HG03066 (cell line): ENCODE measurements around the gene SERHL2.
A peak's percentile ranks its signal among the peaks of the same experiment; 100 is the strongest.
"Not testable (repeated sequence)": the region's sequence is repeated elsewhere in the genome, so short reads cannot be mapped to it uniquely, and the experiment has no call there.

Experiments used
- ATAC-seq: cut with Tn5 transposase; IDR thresholded peaks from one replicate; pipeline ENCODE4 v1.9.1; 2021; ENCODE audit warnings: low read depth; ENCODE audit not compliant: unreplicated experiment

The SERHL2 gene, protein sequence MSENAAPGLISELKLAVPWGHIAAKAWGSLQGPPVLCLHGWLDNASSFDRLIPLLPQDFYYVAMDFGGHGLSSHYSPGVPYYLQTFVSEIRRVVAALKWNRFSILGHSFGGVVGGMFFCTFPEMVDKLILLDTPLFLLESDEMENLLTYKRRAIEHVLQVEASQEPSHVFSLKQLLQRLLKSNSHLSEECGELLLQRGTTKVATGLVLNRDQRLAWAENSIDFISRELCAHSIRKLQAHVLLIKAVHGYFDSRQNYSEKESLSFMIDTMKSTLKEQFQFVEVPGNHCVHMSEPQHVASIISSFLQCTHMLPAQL

DNA sequence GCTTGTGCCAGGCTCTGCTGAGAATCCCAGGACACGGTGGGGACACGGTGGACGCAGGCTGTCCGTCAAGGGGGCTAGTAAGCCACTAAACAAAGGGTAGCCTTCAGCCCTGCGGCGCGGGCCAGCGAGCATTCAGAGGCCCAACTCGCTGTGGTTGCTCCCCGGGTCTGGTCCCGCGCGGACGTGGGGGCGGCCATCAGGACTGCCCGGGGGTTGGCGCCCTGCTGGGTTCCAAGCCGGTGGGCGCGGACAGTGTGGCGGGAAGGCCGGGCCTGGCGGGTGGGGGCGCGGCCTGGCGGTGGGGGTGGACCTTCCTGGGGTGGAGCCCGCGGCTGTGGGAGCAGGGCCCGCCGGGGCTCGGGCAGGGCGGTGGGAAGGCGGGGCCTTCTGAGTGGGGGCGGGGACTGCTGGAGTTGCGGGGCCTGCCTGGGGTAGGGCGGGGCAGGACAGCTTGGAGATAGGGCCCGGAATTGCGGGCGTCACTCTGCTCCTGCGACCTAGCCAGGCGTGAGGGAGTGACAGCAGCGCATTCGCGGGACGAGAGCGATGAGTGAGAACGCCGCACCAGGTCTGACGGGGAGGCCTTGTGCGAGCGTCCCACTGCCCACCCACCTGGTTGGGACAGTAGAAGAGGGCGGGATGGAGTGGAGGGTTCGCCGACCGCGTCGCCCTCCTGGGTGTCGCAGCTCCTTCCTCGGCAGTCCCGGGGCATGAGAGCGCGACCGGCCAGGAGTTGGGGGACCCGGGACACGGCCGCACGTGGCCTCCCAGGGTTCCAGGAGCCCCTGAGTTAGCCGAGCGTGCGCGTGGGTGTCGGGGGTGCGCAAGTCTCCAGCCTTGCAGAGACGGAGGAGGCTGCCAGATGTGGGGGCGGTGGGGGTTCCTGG, at the start of gene SERHL2:
Gene SERHL2 (plus strand): TSS at position 482 of the 887 bp plus-strand sequence. CDS start 65 bp downstream, at position 547.
- ATAC-seq: peak; percentile 52

DNA sequence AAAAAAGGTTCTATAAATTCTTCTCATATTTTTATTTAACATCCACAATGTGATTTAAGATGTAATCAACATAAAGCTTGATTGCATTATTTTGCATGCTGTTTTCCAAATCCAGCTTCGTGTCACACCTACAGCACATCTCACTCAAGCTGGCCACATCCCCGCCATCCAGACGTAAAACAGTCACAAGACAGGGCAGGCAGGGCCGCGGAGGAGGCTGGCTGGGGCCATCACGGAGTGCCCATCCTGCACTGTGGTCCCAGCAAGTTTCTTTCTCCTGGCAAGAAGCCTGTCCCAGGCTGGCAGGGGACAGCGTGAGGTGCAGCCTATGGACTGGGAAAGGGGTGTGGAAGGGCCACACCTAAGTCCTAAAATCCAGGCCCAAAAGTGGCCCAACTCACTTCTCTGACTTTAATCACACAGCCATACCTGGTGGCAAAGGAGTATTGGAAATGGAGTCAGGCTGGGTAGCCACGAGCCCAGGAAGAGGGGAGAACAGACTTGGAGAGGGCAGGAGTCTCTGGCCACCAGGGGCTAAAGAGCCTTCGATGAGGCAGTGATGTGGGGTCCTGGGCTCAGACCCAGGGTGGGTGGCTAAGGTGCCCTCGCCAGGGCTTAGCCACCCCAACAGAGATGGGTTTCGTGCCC, 45.3 kb upstream of the SERHL2 start:
- ATAC-seq: not testable (repeated sequence)

DNA sequence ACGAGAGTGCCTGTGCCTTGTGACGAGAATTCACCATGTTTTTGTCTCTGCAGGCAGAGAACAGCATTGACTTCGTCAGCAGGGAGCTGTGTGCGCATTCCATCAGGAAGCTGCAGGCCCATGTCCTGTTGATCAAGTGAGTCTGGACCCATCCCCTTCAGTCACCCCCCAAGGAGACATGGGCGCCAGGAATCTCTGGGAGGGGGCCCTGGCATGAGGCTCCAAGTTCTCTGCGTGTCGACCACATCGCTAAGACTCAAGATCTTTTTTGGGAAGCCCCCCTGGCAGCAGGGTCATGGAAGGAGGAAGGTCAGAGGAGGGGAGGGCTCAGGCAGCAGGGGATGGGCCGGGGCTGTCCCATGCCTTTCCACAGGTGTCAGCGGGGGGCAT, 44.8 kb upstream of the SERHL2 start:
- ATAC-seq: not testable (repeated sequence)

DNA sequence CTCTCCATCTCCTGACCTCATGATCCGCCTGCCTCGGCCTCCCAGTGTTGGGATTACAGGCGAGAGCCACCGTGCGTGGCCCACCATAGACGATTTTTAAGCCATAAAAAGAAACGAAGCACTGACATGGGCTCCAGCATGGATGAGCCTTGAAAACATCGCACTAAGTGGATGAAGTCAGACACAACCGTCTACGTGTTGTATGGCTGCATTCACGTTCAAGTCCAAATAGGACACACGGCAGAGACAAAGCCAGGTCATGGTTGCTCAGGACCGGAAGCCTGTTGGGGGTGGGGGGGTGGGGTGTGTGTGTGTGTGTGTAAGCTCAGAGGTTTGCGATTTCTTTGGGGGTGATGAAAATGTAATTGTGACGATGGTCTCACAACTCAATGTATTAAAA, 44.2 kb upstream of the SERHL2 start:
- no peak for ATAC-seq

DNA sequence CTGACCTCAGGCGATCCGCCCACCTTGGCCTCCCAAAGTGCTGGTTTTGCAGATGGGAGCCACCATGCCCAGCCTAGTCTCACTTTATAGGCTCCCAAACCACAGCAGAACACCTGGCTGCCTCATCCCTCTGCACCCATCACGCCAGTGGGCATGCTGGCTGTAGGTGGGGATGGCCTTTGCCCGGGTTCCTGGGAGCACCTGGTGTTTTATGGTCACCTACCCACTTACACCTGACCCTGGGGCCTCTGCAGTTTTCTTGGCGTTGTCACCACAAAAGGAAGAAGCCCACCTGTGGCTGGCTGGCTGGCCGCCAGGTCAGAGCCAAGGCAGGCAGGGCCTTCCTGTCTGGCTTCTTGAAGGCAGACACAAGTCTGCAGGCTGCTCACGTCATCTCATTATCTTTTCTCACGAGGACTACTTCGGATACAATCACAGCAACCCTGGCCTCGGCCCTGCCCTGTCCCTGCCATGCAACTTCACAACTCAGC, 42.3 kb upstream of the SERHL2 start:
- no peak for ATAC-seq

DNA sequence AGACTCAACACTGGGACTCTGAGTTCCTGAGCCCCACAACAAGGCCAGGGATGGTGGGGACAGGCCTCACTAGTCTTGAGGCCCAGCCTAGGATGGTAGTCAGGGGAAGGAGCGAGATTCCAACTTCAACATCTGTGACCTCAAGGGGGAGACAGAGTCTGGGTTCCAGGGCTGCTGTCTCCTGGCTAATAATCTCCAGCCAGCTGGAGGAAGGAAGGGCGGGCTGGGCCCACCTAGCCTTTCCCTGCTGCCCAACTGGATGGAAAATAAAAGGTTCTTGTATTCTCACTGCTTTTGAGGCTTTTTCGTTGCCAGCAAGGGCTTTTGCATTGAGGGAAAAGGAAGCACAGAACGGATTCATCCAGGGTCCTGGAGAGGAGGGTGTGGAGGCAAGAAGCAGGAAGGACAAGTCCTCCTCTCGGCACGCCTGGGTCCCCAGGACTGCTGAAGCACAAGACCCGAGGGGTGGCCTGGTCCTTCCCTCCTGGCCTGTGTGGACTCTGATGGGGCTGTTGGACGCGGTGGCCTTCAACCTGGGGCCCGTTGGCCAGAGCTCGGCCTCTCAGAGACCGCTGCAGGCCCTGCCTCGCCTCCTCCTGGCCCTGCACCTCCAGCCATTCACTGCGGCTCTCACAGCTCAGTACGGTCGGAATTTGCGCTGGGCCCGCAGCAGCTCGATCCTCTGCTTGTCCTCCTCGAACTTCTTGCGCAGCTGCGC, 41.3 kb upstream of the SERHL2 start:
- not testable (repeated sequence) for ATAC-seq

DNA sequence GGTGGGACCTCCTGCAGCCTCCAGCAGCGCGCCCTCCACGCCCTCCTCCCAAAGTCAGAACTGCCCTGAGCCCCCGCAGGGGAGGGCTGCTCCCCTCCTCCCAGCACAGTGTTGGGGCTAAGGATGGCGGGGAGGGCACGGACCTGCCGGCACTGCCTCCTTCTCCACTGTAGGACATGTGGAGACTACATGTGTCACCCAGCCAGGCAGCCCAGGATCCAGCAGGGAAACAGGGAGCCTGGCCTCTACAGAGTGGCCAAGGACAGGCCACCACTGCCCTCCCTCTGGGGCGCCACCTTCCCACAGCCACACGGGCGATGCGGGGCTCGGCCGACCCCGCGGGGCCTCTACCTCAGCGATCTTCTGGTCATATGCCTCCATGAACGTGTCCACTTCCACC, 39.4 kb upstream of the SERHL2 start:
- not testable (repeated sequence) for ATAC-seq

DNA sequence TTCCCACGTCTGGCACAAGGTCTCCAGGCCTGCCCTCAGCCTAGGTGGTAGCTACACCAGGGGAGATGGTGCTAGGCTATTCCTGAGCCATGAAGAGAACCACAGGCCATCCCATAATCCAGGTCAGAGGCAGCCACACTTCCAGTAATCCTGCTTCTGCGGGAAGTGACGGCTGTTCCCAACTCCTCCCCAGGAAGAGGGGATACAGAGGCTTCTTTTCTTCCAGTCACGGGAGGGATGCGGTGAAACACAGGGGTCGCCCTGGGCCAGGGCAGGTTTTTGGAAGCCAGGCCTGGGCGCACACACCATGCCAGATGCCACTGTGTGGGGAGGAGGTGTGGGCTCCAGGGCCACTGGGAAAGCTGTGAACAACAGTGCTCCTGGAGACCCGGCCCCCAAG, 38.5 kb upstream of the SERHL2 start:
- not testable (repeated sequence) for ATAC-seq

DNA sequence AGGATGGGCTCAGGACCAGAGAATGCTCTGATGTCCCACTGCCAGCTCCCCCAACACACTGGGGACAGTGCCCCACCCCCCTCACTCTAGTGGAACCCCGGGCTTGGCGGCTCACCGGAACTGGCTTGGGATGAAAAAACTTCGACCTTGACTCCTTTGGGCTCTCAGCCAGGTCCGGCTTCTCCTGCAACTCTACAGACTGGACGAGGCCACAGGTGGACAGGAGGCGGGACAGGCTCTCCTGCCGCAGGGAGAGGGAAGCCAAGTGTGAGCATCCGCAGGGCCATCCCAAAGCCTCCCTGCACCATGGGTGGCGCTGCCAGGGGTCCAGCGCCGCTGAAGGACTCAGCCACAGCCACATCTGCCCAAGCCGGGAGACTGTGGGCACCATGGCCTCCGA, 37.9 kb upstream of the SERHL2 start:
- no peak for ATAC-seq

DNA sequence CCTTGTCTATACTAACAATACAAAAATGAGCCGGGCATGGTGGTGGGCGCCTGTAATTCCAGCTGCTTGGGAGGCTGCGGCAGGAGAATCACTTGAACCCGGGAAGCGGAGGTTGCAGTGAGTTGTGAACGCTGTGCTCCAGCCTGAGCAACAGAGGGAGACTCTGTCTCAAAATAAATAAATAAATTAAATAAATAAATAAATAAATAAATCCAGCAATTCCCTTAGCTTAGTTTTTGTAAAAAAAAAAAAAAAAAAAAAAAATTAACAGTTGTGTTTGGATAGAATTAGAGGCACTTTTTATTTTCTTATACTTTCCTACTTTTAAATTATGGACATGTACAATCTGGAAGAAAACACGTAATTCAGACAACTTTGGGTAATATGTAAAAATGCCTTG, 36.7 kb upstream of the SERHL2 start:
- ATAC-seq: not testable (repeated sequence)

DNA sequence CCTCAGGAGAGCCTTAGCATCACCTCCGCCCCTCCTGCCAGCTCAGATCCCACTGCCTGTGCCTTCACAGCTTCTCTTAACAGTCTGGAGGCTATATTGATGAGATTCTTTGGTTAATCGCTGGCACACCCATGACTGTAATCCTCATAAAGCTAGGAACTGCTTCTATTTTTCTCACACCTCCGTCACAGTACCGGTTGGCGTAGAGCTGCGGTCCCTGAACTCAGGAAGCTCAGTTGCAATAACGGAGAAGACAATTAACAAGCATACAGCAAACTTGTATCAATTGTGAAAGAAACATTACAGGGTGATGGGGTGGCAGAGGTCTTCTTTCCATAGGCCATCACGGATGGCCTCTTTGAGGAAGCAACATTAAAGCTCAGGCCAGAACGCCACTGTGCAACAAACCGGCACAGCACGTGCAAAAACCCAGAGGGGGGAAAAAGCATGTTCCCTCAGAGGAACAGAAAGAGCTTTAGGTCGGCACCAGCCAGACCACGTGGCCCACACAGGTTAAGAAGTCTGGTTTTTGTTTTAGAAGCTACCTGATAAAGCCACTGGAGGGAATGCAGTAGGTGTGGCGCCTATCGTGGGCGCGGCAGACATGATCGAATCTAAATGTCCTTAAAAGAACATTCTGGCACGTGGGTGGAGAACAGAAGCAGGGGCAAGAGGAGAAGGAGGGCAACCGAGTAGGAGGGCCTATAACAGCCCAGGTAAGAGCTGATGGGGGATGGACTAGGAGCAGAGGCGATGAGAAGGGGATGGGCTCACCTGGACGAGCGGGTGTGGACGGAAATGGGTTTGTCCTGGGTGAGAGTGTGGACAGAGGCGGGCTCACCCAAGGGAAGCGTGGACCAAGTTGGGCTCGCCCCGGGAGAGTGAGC, 34.9 kb upstream of the SERHL2 start:
- not testable (repeated sequence) for ATAC-seq

DNA sequence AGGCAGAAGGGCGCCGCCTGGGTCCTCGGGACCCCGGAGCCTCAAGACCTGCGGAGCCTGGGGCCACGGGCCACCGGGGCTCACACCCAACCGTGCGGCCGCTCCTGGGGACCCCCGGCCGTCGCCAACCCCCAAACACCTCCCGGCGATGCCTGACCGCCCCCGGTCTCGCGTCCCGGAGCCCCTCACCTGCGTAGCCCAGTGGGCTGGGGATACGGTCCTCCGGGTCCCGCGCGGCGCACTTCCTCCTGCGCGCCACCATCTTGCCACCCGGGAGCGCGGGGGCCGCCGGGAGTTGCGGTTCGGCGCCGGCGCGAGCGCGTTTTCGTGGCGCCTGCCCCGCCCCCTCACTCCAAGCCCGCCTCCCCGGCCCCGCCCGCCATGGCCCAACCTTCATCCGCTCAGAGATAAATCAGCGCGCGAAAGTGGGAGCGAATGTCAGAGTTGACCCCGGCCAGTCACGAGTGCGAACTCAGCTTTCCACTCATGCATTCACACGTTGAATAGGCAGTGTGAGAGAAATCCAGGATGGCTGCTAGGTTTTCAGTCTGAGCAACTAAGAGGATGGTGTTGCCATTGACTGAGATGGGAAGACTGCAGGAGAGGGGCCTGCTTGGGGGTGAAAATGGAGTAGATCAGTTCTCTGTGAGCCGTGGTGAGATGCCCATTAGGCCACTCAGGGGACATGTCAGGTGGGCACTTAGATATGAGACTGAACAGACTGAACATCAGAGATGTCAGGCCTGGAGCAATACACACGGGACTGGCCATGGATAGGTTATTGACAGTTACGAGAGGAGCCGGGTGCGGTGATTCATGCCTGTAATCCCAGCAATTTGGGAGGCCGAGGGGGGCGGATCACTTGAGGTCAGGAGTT, 34.0 kb upstream of the SERHL2 start, which contains the start of gene RRP7A:
Gene RRP7A (minus strand): TSS at position 272 of the 877 bp plus-strand sequence. CDS start 10 bp downstream, at position 262.
- ATAC-seq: no peak

DNA sequence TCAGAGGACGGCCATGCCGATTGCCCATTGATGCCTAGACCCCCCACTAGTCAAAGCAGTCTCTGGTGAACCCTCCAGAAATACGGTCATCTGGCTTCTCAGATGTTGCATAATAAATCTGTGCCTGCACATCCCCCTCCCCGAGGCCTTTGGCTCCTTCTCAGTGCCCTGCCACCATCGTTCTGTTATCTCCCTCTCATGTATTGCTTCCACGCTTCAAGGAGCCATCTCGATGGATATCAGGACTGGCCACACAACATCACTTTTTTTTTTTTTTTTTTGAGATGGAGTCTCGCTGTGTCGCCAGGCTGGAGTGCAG, 32.6 kb upstream of the SERHL2 start:
- no peak for ATAC-seq

DNA sequence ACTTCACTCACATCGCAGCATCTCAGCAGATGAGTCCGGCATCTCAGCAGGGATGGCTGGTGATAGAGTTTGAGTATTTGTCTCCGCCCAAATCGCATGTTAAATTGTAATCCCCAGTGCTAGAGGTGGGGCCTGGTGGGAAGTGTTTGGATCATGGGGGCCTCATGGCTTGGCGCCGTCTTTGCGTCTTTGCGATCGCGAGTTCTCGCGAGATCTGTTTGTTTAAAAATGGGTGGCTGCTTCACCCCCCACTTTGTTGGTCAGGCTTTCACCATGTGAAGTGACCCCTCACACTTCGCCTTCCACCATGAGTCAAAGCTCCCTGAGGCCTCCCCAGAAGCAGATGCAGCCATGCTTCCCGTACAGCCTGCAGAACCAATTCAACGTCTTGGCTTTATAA, 31.2 kb upstream of the SERHL2 start:
- ATAC-seq: no peak

DNA sequence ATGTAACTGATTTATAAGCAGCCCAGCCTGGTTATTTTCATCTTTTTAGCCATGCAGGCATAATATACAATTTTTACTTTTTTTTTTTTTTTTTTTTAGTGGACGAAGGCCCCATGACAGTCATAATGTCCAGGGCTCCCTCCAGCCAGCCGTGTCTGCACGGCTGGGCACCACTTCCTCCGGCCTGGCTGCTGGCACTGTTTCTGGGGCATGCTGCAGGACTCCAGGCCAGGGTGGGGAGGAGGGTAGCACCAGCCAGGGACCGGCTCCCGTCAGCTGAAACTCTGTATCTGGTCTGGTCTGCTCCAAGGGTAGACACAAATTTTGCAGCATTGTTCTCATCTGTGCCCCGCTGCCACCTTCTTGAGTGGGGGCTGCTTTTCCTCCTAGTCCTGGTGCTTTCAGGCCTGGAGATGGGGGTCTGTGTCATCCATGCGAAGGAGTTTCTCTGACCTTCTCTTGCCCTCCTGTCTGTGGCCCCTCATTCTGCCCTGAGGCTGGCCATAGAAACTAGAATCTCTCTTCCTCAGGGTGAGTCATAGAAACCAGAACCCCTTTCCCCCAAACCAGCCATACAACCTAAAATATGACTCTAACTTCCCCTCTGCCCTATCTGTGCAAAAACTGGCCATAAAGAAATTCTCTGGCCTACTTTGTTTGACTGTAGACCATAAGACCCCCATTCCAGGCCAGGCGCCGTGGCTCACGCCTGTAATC, 25.0 kb upstream of the SERHL2 start:
- no peak for ATAC-seq

DNA sequence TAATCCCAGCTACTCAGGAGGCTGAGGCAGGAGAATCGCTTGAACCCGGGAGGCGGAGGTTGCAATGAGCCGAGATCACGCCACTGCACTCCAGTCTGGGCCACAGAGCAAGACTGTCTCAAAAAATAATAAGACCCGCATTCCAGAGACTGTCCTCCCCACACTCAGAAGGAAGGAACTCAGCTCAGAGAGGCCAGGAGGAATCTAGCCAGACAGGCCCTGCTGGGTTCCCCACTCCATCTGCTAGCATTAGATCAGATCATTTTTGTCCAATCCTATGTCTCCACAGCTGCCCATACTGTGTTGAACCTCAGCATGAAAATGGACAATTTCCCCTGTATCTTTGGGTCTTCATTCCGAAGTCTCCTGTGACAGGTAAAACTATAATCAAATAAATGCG, 24.3 kb upstream of the SERHL2 start:
- ATAC-seq: not testable (repeated sequence)

DNA sequence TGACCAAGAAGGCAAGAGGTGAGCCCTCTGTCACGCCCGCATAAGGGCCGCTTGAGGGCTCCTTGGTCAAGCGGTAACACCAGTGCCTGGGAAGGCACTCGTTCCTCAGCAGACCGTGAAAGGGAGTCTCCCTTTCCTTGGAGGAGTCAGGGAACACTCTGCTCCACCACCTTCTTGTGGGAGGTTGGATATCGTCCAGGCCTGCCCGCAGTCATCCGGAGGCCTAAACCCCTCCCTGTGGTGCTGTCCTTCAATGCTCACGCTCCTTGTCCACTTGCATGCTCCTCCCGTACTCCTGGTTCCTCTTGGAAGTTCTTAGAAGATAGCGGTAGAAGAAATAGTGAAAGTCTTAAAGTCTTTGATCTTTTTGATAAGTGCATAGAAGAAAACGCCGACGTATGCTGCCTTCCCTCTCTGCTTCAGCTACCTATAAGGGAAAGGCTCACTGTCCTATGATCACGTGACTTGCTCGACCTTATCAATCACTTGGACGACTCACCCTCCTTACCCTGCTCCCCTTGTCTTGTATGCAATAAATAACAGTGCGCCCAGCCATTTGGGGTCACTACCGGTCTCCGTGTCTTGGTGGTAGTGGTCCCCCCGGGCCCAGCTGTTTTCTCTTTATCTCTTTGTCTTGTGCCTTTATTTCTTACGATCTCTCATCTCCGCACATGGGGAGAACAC, 22.2 kb upstream of the SERHL2 start:
- ATAC-seq: not testable (repeated sequence)
